NT2/D1 (cell line): ENCODE measurements around the gene RASA2.

ENCODE experiments used
- DNase-seq: peaks from one replicate; pipeline ENCODE4 v3.0.0-alpha.2; 2011; ENCODE audit warnings: low read depth, low spot score
- H3K27me3 ChIP-seq: 2 replicates; pipeline ENCODE4 v1.6.0; 2011; ENCODE audit warnings: mild to moderate bottlenecking; ENCODE audit not compliant: insufficient read length, insufficient read depth
- H3K36me3 ChIP-seq: 2 replicates; pipeline ENCODE4 v1.6.1; 2011; ENCODE audit warnings: mild to moderate bottlenecking, low read length, mixed read lengths; ENCODE audit not compliant: insufficient read depth, insufficient read length
- H3K4me1 ChIP-seq: 2 replicates; pipeline ENCODE4 v1.5.1; 2011; ENCODE audit not compliant: insufficient read depth, insufficient read length
- H3K4me3 ChIP-seq: 2 replicates; pipeline ENCODE4 v1.5.1; 2011; ENCODE audit warnings: low read depth; ENCODE audit not compliant: insufficient read length
- H3K9ac ChIP-seq: 2 replicates; pipeline ENCODE4 v1.6.0; 2011; ENCODE audit warnings: low read depth; ENCODE audit not compliant: insufficient read length
- H3K9me3 ChIP-seq: 2 replicates; pipeline ENCODE4 v1.5.1; 2011; ENCODE audit warnings: mild to moderate bottlenecking, low read length; ENCODE audit not compliant: insufficient read depth
- SUZ12 ChIP-seq: IDR thresholded peaks from 2 replicates; pipeline ENCODE4 v1.6.1; 2011; ENCODE audit not compliant: insufficient read length, insufficient read depth; ENCODE audit errors: extremely low read depth
- YY1 ChIP-seq: IDR thresholded peaks from 2 replicates; pipeline ENCODE4 v1.6.1; 2011; ENCODE audit not compliant: insufficient read length, insufficient read depth
- ZNF274 ChIP-seq: IDR thresholded peaks from 2 replicates; pipeline ENCODE4 v1.6.1; 2011; ENCODE audit warnings: mild to moderate bottlenecking, low read depth, low read length

RASA2 gene

DNA sequence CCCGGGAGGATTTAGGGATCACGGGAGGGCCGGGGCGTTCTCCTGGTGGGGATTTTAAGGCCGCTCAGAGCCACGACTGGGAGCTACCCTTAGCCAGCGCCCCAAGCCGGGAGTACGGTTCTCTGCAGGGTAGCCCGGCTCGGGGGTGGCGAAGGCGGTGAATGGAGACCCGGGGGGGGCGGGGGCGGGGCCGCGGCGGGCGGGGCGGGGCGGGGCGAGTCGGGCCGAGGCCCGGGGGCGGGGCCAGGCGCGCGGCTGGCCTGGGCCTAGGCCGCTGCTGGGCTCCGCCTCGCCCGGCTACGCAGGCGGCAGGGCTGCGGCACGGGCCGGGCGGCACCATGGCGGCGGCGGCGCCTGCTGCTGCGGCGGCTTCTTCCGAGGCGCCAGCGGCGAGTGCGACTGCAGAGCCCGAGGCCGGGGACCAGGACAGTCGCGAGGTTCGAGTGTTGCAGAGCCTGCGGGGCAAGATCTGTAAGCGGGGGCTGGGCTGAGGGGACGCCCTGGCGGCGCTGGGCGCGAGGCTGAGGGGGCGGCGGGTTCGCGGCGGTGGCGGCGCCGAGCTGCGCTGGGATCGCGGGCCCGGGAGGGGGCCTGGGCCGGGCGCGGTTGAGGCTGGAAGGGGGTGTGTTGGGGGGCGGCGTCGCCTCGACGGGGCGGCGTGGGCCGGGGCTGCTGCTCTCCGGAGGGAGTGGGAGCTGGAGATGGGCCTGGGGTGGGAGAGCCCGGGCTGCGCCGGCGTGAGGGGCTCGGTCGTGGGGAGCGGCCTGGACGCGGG lies at the start of gene RASA2:
Gene RASA2 (plus strand): TSS at position 282 of the 775 bp plus-strand sequence. CDS start 57 bp downstream, at position 339.
- Histone ChIP-seq H3K4me3 (peak within 1 kb of the TSS; percentile 67), H3K36me3 (peaks cover 5% of the 10 kb centered on the region), H3K4me1 (no peaks in the 10 kb centered on the region), H3K9ac (peak within 1 kb of the TSS; percentile 88), H3K27me3 (no peaks in the 10 kb centered on the region), H3K9me3 (no peaks in the 10 kb centered on the region)
- TF ChIP-seq SUZ12 (no peak), YY1 (peak; percentile 29), ZNF274 (no peak)
- peak; percentile 63 for DNase-seq

- no peak for DNase-seq
- Histone ChIP-seq H3K9ac (no peak overlapping the region), H3K4me3 (no peak overlapping the region)
Measured at GRCh38 chr3:141439589-141439988, 47.2 kb upstream of the RASA2 start.

DNA sequence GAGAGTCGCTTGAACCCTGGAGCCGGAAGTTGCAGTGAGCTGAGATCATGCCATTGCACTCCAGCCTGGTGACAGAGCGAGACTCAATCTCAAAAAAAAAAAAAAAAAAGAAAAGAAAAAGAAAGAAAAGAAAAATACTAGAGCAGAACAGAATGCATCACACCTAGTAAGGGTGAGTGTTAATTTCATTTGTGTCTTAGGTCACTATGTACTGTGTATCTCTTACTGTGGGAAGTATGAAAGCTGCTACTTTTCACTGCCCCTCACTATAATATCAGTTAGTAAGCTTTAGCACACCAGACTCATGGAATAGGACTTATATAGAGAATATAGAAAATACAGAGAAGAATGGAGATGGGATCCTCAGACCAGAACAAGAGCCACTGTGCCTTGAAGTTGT lies 45.9 kb upstream of the RASA2 start:
- no peak overlapping the region for H3K9ac ChIP-seq
- H3K4me3 ChIP-seq: no peak overlapping the region
- peaks cover 40% of the 10 kb centered on the region for H3K36me3 ChIP-seq
- H3K4me1 ChIP-seq: no peaks in the 10 kb centered on the region
- no peaks in the 10 kb centered on the region for H3K27me3 ChIP-seq
- no peak for DNase-seq
- 0 out of 2 replicates have a peak, but pooled peaks cover 9% of the 10 kb centered on the region for H3K9me3 ChIP-seq
- TF ChIP-seq YY1 (no peak), SUZ12 (no peak), ZNF274 (no peak)

More at GRCh38 chr3:141439589-141439988, 47.2 kb upstream of the RASA2 start:
- Histone ChIP-seq H3K4me1 (no peaks in the 10 kb centered on the region), H3K9me3 (0 out of 2 replicates have a peak, but pooled peaks cover 7% of the 10 kb centered on the region), H3K36me3 (peaks cover 31% of the 10 kb centered on the region), H3K27me3 (no peaks in the 10 kb centered on the region)
- TF ChIP-seq SUZ12 (no peak), ZNF274 (no peak), YY1 (no peak)

DNA sequence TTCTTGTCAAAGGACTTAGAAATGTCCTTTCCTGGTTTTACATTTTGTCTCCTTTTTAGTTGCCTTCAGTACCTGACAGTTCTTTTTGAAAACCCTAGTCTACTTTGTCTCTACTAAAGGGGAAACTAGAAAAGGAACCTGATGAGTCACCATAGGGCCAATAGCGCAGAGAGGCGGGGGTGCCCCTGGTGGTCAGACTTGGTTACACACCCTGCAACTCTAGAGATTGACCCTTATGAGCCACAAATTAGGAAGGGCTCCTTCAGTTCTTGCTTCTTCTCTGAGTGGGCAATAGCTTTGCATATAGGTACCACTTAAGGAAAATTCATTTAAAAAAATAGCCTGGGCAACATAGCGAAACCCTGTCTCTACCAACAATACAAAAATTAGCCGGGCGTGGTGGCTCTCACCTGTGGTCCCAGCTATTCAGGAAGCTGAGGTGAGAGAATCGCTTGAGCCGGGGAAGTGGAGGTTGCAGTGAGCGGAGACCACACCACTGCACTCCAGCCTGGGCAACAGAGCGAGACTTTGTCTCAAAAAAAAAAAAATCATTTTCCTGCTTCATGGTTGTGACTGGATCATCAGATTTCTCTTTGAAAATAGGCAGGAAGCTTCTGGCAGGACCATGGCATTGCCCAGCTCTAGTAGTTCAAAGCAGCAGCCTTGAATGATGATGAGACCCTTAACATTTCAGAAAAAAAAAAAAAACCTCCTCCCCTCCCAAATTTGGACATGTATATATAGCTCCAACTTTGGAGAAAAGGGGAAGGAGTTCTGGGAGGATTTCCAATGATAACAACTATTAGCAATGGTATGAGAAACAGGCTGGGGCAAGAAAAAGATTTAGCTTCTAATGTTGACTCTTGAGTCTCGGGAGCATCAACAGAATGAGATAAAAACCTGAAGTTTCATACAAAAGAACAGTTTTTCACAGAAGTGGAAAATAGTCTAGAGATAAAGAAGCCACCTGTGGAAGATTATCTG lies 45.2 kb upstream of the RASA2 start:
- TF ChIP-seq ZNF274 (no peak), YY1 (no peak), SUZ12 (no peak)
- peaks cover 40% of the 10 kb centered on the region for H3K36me3 ChIP-seq
- H3K4me3 ChIP-seq: no peak overlapping the region
- no peaks in the 10 kb centered on the region for H3K27me3 ChIP-seq
- H3K9ac ChIP-seq: no peak overlapping the region
- DNase-seq: peak; percentile 72
- H3K9me3 ChIP-seq: 0 out of 2 replicates have a peak, but pooled peaks cover 9% of the 10 kb centered on the region
- H3K4me1 ChIP-seq: no peaks in the 10 kb centered on the region

GRCh38 chr3:141442446-141442845 lies 44.4 kb upstream of the RASA2 start:
- no peak overlapping the region for H3K9ac ChIP-seq
- no peaks in the 10 kb centered on the region for H3K4me1 ChIP-seq
- H3K9me3 ChIP-seq: 0 out of 2 replicates have a peak, but pooled peaks cover 9% of the 10 kb centered on the region
- no peaks in the 10 kb centered on the region for H3K27me3 ChIP-seq
- TF ChIP-seq ZNF274 (no peak), YY1 (no peak), SUZ12 (no peak)
- H3K36me3 ChIP-seq: peaks cover 47% of the 10 kb centered on the region
- DNase-seq: no peak
- no peak overlapping the region for H3K4me3 ChIP-seq

DNA sequence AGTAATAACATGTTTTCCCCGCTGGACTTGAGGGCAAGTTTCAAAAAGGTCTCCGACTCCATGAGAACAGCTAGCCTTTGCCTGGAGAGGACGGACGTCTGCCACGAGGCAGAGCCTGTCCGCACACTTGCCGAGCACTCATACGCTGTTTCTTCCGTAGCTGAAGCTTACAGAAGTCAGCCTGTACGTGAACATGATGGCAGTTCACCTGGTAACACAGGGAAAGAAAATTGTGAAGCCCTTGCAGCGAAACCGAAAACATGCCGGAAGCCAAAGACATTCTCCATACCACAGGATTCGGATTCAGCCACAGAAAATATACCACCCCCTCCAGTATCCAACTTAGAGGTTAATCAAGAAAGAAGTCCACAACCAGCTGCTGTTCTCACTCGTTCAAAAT lies 43.9 kb upstream of the RASA2 start:
- Histone ChIP-seq H3K9ac (no peak overlapping the region), H3K4me3 (no peak overlapping the region), H3K4me1 (no peaks in the 10 kb centered on the region), H3K9me3 (0 out of 2 replicates have a peak, but pooled peaks cover 9% of the 10 kb centered on the region), H3K27me3 (no peaks in the 10 kb centered on the region), H3K36me3 (peaks cover 49% of the 10 kb centered on the region)
- TF ChIP-seq SUZ12 (no peak), ZNF274 (no peak), YY1 (no peak)
- DNase-seq: no peak
